ENCODE measurements around the gene ASB18.

DNA sequence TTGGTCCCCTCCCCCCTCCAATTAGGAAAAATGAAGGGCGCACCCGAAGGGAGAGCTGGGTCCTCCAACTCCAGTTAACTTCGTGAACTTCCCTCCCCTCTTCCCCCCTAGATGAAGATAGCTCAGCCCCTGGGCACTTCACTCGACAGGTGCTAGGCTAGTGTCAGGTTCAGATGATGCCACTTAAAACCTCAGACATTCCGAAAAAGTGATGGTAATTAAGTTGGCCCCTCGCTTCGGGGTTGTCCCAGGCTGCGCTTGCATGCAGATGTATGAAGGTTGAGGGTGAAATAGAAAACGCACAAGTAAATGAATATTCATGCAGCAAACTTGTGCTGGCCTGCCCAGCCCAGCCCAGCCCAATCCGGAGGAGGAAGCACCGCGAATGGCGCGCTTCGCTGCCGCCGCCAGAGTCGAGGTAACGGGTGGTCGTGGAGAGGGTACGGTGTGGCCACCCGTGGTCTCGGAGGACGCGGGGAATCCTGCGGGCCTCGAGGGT lies 93.0 kb downstream of the ASB18 start:
- TF ChIP-seq, protein P1, sequence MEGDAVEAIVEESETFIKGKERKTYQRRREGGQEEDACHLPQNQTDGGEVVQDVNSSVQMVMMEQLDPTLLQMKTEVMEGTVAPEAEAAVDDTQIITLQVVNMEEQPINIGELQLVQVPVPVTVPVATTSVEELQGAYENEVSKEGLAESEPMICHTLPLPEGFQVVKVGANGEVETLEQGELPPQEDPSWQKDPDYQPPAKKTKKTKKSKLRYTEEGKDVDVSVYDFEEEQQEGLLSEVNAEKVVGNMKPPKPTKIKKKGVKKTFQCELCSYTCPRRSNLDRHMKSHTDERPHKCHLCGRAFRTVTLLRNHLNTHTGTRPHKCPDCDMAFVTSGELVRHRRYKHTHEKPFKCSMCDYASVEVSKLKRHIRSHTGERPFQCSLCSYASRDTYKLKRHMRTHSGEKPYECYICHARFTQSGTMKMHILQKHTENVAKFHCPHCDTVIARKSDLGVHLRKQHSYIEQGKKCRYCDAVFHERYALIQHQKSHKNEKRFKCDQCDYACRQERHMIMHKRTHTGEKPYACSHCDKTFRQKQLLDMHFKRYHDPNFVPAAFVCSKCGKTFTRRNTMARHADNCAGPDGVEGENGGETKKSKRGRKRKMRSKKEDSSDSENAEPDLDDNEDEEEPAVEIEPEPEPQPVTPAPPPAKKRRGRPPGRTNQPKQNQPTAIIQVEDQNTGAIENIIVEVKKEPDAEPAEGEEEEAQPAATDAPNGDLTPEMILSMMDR (IDR thresholded peaks at IDR 0.05; ENCODE audit: low read length), result no peak
- TF ChIP-seq EZH2 (optimal IDR thresholded peaks at IDR 0.05; ENCODE audit: low read depth, low read length) (no peak), EZH2phosphoT487 (IDR thresholded peaks at IDR 0.05; ENCODE audit: low read length) (no peak)
